Gastroesophageal sphincter (tissue), 4 donors: ENCODE measurements around the gene DSCAML1. TPM values are rescaled to one million over a fixed set of nuclear protein-coding genes. Genes with fewer than 3 reads are reported as not detected.

Experiments
- ATAC-seq: fragments of 150-250 bp; one replicate; pipeline ENCODE4 v1.9.1; 2016; ENCODE audit warnings: mild to moderate bottlenecking, moderate library complexity
- H3K27ac ChIP-seq, 4 donors: fragments of 200-600 bp; sonication (generic) in 3 of 4; 1 replicate in 3 of 4; 2 replicates in 1 of 4; pipeline ENCODE4 v1.5.1; 2016 to 2019
- H3K27me3 ChIP-seq: fragments of 200-600 bp; sonication (generic); one replicate; pipeline ENCODE4 v1.5.1; 2019
- H3K36me3 ChIP-seq, 2 donors: fragments of 200-600 bp; sonication (generic); one replicate each; pipeline ENCODE4 v1.5.1; 2019; ENCODE audit warnings: control low read depth in 1 of 2
- H3K4me1 ChIP-seq, 3 donors: fragments of 200-600 bp; sonication (generic); 1 replicate in 2 of 3; 2 replicates in 1 of 3; pipeline ENCODE4 v1.5.1; 2016 to 2019; ENCODE audit warnings: control low read depth in 2 of 3
- H3K4me3 ChIP-seq, 2 donors: fragments of 200-600 bp; sonication (generic); one replicate each; pipeline ENCODE4 v1.5.1; 2019; ENCODE audit warnings: mild to moderate bottlenecking in 1 of 2, moderate library complexity in 1 of 2
- H3K9me3 ChIP-seq, 3 donors: fragments of 200-600 bp; sonication (generic); one replicate each; pipeline ENCODE4 v1.5.1; 2017 to 2019; ENCODE audit warnings: control low read depth in 2 of 3
- EP300 ChIP-seq: sonication (generic); formaldehyde crosslinking; IDR thresholded peaks from one replicate; pipeline ENCODE4 v1.6.1; 2017; ENCODE audit warnings: antibody characterized with exemption, mild to moderate bottlenecking
- POLR2A ChIP-seq, 2 donors: fragments of 450-650 bp; IDR thresholded peaks; one replicate each; pipeline ENCODE4 v1.6.1; 2017; ENCODE audit warnings: antibody characterized with exemption in 2 of 2, mild to moderate bottlenecking in 2 of 2, moderate library complexity in 1 of 2
- POLR2AphosphoS5 ChIP-seq: sonication (generic); formaldehyde crosslinking; IDR thresholded peaks from one replicate; pipeline ENCODE4 v1.6.1; 2017; ENCODE audit warnings: antibody characterized with exemption
- WGBS, 2 donors: methylation state at CpG; one replicate each; pipeline ENCODE4 v1.1.5; 2018; ENCODE audit warnings: low coverage in 1 of 2; 5-methylcytosine and 5-hydroxymethylcytosine counted together
- total RNA-seq, 4 donors: library from RNA; depleted of rRNA; stranded (reverse); fragments of >200 nt; gene quantifications; one replicate each; pipeline ENCODE4 v1.1.0, GENCODE V29; 2016
- TF ChIP-seq, protein P1 (sequence below), 4 experiments: fragments of 200-600 bp in 2 of 4; fragments of 450-650 bp in 2 of 4; sonication (generic) in 1 of 4; IDR thresholded peaks; one replicate each; pipeline ENCODE4 v1.5.1; 2017 to 2019; ENCODE audit warnings: antibody characterized with exemption in 4 of 4, mild to moderate bottlenecking in 2 of 4, moderate library complexity in 2 of 4

Gene DSCAML1
- total RNA-seq, 4 donors from 2014 or later = 0.35 to 2.5 (median 0.73) TPM

DNA sequence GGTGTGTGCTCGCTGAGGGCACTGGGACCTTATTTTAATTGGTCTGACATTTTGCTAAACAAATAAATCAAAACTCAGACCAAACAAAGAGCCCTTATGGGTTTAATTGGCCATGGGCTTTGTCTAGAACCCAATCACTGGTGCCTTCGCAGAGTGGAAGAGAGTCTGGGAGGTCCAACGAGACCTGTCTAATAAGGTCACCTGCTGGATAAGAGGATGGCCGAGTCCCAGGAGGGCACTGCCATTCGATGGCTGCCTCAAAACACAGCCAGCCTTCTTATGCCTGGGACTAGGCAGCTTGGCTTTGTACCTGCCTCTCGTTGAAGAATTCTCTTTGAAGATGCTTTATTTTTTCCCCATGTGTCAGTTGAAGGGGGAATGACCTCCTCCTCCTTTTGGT is 298.2 kb downstream of the DSCAML1 start:
- Histone ChIP-seq H3K27me3 (peaks cover 22% of the 10 kb centered on the region), H3K36me3 (peaks cover 0 to 8% of the 10 kb centered on the region in 2 donors), H3K4me1 (no peaks in the 10 kb centered on the region), H3K9me3 (no peaks in the 10 kb centered on the region), H3K4me3 (no peak overlapping the region), H3K27ac (no peak overlapping the region)
- no peak for ATAC-seq
- TF ChIP-seq POLR2AphosphoS5 (no peak), POLR2A (IDR thresholded peaks at IDR 0.05) (no peak), EP300 (no peak)
- TF ChIP-seq, protein P1, sequence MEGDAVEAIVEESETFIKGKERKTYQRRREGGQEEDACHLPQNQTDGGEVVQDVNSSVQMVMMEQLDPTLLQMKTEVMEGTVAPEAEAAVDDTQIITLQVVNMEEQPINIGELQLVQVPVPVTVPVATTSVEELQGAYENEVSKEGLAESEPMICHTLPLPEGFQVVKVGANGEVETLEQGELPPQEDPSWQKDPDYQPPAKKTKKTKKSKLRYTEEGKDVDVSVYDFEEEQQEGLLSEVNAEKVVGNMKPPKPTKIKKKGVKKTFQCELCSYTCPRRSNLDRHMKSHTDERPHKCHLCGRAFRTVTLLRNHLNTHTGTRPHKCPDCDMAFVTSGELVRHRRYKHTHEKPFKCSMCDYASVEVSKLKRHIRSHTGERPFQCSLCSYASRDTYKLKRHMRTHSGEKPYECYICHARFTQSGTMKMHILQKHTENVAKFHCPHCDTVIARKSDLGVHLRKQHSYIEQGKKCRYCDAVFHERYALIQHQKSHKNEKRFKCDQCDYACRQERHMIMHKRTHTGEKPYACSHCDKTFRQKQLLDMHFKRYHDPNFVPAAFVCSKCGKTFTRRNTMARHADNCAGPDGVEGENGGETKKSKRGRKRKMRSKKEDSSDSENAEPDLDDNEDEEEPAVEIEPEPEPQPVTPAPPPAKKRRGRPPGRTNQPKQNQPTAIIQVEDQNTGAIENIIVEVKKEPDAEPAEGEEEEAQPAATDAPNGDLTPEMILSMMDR (IDR thresholded peaks at IDR 0.05) = no peak
- WGBS, 2 donors = 67% methylated on average over 1 of the region's 6 CpGs; no CpG with 5 or more reads in 1 of the 2 donors

DNA sequence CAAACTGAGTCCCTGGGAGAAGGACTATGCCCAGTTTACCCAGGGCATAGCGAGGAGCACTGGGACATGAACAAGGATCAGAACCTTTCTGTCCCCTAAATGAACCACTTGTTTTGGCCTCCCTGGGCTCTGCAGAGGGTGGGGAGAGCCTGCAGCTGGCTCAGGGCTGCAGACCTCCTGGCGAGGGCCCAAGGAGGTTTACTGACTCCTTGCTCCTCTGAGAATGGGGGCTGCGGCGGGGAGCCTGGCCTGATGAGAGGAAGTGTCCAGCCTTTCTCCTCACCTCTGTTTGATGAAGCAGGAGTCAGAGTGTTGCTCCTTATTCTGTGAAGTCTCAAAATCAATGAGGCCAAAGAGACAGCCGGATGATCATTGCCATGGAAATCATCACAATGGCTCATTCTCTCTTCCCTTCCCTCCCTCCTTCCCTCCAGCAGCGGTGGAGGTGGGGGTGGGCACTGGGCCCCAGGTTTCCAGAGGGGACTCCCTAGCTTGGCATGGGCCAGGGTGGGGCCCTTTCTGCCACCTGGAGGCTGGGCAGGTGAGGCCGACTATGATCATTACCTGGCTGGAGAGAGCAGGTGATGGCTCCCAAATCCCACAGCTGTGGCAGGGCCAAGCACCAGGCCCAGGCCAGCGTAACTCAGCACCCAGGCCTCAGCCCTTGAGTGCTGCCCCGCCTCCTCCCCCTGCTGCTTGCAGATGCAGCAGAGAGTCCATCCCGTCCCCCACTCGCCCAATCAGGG is 299.6 kb downstream of the DSCAML1 start:
- TF ChIP-seq, protein P1 (IDR thresholded peaks at IDR 0.05) = no peak
- no peak for TF ChIP-seq POLR2AphosphoS5
- TF ChIP-seq EP300 = no peak
- TF ChIP-seq POLR2A (IDR thresholded peaks at IDR 0.05) = no peak
- Histone ChIP-seq H3K9me3 (no peaks in the 10 kb centered on the region), H3K27me3 (peaks cover 31% of the 10 kb centered on the region), H3K27ac (no peak overlapping the region), H3K36me3 (no peaks in the 10 kb centered on the region), H3K4me3 (no peak overlapping the region), H3K4me1 (no peaks in the 10 kb centered on the region)
- ATAC-seq = no peak
- 88 to 100% methylated on average over 1 to 3 of the region's 11 CpGs for WGBS, 2 donors

DNA sequence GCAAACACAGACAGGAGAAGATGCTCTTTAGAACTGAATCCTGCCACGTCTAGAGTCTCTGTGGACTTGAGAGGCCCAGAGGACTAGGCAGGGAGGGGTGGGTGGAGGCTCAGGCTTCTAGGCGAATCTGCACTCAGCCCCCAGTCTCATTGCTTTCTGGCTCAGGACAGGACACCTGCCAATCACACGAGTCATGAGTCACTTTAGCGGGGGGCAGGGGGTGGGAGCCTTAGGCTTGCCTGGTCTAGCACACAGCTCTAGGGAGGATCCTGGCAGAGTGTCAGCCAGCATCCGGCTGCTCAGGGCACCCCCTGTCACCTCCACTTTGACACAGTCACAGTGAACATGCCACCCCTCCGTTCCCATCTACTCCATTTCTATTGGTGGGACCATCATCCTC is 301.7 kb downstream of the DSCAML1 start:
- H3K4me3 ChIP-seq = no peak overlapping the region
- H3K27me3 ChIP-seq = peaks cover 39% of the 10 kb centered on the region
- H3K27ac ChIP-seq = no peak overlapping the region
- no peak for ATAC-seq
- H3K4me1 ChIP-seq = no peaks in the 10 kb centered on the region
- TF ChIP-seq, protein P1 (IDR thresholded peaks at IDR 0.05) = no peak
- TF ChIP-seq POLR2A (IDR thresholded peaks at IDR 0.05) = no peak
- H3K9me3 ChIP-seq = no peaks in the 10 kb centered on the region
- no peaks in the 10 kb centered on the region for H3K36me3 ChIP-seq
- 83 to 87% methylated on average over 2 of the region's 6 CpGs for WGBS, 2 donors

DNA sequence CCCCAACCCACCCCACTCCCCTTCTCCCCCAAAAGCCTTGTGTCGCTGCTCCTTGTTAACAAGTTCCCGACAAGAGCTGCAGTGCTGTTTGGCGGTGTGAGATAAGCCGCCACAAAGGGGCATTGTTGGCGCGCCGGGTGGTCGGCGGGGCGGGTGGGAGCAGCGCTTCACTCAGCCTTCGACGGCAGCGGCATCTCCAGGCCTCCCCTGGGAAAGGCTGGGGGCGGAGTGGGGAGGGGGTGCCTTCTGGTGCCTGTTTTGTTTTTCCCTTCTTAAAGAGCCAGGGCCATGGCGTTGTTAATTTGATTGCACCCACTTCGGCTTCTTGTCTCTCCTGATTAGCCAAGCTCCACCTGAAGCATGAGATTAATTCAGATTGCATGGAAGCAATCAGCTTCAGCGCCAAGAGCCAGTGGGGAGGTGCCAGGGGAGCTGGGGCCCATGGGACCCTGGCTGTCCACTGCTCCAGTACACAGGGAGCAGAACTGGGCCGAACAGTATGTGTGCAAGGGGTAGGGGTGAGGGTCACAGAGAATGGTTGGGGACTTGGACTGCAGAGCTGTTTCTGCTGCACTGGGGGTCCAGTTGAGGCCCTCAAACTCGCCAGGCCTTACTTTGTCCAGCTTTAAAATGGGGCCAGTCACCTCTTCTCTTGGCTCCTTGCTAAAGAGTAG is 304.3 kb downstream of the DSCAML1 start:
- no peak for TF ChIP-seq EP300
- no peak for TF ChIP-seq POLR2AphosphoS5
- no peak for TF ChIP-seq POLR2A (IDR thresholded peaks at IDR 0.05)
- TF ChIP-seq, protein P1 (IDR thresholded peaks at IDR 0.05) = no peak
- no peak for ATAC-seq
- Histone ChIP-seq H3K27me3 (peaks cover 42% of the 10 kb centered on the region), H3K27ac (no peak overlapping the region), H3K4me1 (no peaks in the 10 kb centered on the region), H3K36me3 (no peaks in the 10 kb centered on the region), H3K9me3 (no peaks in the 10 kb centered on the region), H3K4me3 (no peak overlapping the region)
- 86 to 100% methylated on average over 1 of the region's 20 CpGs for WGBS, 2 donors

DNA sequence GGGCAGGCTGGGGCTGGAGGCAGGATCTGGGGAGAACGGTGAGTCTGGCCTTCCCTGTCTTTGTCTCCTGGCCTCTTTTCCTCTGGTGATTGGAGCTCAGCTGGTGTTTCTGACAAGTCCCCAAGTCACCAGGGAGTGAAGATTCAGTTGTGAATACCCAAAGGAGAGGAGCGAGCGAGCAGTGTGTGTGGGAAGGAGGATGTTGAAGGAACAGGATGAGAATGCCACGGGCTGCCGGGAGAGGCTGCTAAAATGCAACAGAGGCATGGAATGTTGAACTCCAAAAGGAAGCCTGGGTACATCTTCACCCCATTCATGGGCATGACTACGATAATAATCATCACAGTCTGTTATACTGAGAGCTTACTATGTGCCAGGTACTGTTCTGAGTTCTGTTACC is 306.1 kb downstream of the DSCAML1 start:
- WGBS, 2 donors = 54 to 77% methylated on average over 3 to 5 of the region's 6 CpGs
- Histone ChIP-seq H3K4me3 (no peak overlapping the region), H3K4me1 (no peaks in the 10 kb centered on the region), H3K36me3 (no peaks in the 10 kb centered on the region), H3K9me3 (no peaks in the 10 kb centered on the region), H3K27ac (no peak overlapping the region), H3K27me3 (peaks cover 37% of the 10 kb centered on the region)
- TF ChIP-seq EP300 = no peak
- ATAC-seq = no peak
